HG03095 (cell line): Measurements from ENCODE around the gene SORD.
"Not testable (repeated sequence)": the region's sequence is repeated elsewhere in the genome, so short reads cannot be mapped to it uniquely, and the experiment has no call there.

Source experiments
- ATAC-seq: cut with Tn5 transposase; IDR thresholded peaks from one replicate; pipeline ENCODE4 v1.9.1; 2021; ENCODE audit warnings: moderate library complexity; ENCODE audit not compliant: unreplicated experiment

The SORD gene

GRCh38 chr15:45093622-45094357, 70.8 kb downstream of the SORD start:
- ATAC-seq: no peak

DNA sequence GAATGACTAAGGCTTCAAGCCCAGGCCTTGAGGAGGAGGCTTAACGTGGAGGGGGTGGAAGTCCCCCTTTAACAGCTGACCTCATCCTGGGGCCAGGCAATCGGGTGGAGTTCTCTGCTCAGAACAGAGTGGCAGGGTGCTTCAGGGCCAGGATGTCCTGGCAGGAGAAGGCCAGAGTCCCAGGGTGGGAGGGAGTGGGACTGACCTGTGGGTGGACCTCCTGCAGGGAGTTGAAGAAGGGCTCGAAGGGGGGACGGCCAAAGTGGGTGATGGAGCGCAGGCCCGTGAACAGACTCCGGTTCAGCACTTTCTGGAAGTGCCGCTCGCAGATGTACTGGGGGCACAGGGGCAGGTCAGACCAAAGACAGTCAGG, 71.3 kb downstream of the SORD start:
- no peak for ATAC-seq

- ATAC-seq: no peak
These were observed 72.7 kb downstream of the SORD start for GRCh38 chr15:45095661-45096060.

- no peak for ATAC-seq
These were observed 74.5 kb downstream of the SORD start for GRCh38 chr15:45097466-45097865.

DNA sequence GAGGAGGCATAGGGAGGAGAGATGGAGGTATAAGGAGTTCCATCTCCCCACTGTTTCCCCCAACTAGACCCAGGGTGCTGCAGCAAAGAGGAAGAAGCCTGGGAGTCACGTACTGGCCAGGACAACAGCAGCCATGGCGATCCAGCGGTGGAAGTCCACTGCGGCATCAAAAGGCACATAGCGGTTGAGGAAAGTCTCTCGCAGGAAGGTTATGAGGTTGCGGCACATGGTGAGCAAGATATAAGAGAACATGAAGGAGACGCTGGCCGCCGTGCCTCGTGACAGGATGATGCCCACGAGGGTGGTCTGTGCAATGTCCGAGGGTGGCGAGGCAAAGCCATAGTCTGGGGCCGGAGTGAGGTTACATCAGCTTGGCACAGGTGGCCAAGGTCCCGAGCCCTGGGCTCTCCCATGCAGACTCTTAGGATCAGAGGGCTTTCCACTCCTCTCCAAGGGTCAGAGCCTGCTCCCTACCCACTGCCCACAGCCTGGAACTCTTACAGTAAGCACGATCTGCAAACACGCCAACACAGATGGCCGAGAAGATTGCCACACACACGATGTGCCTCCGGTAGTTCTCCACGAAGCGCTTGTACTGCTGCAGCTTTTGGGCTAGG, 76.7 kb downstream of the SORD start:
- no peak for ATAC-seq

DNA sequence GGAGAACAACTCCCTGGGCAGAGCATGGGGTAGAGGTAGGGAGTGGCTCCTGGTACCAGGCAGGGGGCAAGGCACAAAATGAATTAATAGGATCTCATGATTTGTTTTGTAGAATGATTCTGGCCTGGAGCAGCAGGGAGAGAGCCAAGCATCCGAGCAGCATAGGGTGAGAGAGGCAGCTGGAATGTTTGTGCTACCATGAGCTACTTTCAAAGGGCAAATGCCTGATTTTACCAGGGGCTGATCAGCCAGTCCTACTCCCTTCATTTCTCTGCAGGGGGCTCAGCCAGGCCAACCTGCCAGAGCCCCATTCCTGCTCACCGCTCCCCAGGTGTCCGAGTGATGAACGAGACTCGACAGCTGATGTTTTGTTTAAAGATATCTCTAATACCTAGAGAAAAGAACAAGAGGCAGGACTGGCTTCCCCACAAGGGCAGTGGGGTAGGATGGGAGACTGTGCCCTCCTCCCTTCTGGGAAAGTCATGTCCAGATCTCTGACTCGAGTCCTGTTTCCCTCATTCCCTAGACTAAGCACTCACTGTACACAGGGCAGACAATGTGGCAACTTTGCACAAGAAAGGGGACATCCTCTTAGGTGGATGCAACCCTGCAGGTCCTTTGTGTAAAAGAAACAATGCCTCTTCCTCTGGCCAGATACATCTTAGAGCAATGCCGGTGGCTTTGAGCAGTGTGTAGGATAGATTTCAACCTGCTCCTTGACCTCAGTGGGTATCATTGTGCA, 78.1 kb downstream of the SORD start:
- no peak for ATAC-seq

DNA sequence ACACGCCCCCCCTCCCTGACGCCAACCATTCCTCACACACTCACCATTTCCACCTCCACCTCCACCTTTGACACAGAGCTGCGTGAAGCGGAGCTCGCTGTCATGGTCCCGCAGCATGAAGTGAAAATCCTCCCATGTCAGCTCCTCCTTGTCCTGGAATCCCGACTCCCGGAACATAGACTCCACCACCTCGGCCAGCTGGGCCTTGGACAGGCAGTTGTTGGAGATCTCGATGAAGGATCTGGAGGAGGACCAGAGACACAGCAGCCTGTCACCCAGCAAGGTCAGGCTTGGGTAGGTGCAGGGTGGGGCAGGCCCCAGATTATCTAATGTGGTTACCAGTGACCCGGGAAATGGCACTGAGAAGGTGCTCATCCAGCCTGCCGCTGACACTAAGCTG, 78.8 kb downstream of the SORD start:
- ATAC-seq: no peak

GRCh38 chr15:45102226-45102625, 79.2 kb downstream of the SORD start:
- ATAC-seq: no peak

- ATAC-seq: not testable (repeated sequence)
These were observed 81.2 kb downstream of the SORD start for GRCh38 chr15:45104170-45104569.

DNA sequence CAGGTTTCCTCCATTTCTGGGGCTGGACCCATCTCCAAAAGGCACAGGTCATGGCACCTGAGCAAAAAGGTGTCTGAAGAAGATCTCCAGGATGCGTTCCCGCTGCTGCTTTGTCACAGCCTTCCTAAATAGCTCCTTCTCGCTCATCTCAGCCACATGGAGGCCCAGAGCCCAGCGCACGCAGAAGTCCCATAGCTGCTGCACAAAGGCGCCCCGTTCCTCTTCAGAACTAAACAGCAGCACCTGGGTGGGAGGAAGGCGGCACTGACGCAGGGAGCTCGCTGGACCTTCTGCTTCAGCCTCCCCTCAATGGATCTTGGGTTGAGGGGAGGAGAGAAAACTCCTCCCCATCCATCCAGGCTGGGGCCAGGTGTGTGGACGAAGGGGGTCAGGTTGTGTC, 82.6 kb downstream of the SORD start:
- ATAC-seq: no peak

DNA sequence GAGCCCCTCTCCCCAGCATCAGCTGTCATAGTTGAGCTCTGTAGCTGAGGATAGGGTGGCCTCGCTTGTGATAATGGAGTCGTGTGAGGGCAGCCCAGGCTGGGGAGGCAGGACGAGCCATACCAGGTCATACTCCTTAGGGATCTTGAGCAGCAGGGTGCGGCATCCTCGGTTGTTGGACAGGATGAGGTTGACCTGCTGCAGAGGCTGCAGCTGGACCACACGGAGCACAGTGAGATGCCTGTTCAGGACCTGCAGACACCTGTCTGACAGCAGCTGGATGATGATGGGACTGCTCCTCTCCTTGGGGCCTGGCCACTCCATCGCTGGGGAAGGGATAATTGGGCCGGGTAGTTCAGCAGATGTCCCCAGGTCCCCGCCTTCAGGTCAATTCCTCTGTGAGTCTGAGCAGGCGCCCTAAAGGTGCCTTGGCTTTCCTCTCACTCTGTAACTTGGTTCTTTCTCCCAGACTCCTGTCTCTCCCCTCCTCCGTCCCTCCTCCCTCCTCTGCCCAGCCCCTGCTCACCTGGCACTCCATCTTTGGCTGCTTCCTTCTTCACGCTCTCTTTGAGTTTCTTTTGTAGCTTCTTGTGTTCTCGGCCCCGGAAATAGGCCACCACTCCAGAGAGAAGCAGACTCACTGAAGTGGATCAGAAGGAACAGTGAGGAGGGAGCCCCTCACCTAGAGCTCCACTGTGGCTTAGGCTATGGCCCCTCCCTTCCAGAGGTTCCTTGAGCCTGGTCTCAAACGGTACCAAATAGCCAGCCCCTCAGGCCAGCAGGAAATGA, 83.2 kb downstream of the SORD start:
- no peak for ATAC-seq

GRCh38 chr15:45107941-45108630, 85.1 kb downstream of the SORD start:
- ATAC-seq: no peak

DNA sequence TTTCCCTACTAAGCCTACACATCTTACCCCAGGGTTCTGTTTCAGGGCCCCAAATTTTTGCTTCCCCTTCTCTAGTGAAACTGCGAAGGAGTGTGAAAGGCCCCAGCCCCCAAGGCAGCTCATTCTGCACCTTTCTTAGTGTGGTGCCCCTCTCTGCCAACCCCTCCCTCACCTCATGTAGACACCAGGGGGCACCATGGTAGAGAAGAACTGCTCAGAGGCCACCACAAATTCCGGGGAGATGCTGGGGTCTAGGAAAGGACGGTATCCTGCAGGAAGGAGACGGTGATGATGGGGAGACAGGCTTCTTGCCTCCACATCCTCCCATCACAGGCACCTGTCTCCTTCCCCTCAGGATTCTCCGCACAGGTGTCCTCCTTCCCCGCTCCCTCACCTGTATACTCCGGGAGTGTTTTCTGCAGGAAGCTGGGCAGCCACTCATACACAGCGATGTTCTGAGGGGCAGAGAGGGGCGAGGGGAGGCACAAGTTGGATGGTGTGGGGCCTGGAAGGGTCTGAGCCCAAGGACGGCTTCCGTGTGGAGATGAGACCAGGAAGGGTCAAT, 87.3 kb downstream of the SORD start:
- ATAC-seq: no peak

- no peak for ATAC-seq
These were observed 88.6 kb downstream of the SORD start for GRCh38 chr15:45111390-45112142.

DNA sequence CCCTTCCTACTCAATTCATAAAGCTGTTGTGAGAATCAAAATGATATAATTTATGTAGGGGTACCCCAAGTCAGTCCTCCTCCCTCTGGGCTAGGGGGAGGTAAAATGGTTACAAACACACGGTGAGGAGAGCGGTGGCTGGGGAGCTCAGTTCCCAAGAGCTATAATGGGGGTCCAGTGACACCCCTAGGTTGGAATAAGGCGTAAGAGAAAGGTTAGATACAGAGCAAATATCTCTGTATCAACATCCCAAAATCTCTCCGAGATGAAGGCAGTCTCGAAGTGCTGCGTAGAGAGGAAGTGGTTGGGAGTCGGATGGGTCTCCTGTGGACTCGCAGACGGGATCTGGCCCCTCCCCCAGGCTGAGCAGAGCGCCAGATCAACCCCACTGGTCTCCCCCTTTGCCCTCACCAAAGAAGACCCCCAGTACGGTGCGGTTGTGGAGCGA, 89.2 kb downstream of the SORD start:
- ATAC-seq: no peak

DNA sequence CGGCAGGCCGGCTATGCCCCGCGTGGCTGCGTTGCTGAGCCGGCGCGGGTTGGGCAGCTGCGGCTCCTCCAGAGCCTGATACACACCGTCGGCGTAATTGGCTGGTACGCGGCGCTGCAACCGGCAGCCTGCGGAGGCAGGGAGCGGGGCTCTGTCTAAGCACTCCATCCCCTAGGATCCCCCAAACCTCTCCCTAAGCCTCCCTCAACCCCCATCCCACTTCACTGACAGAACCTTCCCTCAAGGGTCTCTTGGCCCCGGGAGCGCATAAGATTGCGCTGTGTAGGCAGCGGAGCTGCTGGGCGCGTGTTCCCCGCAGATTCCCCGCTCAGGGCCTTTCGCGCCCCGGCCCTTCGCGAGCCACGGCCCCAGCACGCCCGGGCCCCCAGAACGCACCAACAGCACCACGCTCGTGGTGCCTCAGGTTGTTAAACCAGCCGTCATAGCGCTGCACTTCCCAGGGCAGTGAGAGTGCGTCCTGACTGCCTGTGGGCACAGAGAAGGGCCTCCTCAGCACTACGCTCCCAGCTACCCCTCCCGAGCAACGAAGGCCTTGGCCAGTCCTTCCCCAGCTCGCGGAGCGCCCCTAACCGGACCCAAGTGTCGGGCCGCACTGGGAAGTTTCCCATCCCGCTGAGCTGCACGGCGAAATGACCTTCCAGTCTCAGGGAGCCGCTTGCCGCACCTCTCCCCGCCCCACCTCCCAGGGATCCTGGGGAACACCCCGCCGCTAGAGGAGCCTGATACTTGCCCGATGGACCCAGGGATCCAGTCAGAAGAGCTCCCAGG, 89.8 kb downstream of the SORD start:
- ATAC-seq: no peak

DNA sequence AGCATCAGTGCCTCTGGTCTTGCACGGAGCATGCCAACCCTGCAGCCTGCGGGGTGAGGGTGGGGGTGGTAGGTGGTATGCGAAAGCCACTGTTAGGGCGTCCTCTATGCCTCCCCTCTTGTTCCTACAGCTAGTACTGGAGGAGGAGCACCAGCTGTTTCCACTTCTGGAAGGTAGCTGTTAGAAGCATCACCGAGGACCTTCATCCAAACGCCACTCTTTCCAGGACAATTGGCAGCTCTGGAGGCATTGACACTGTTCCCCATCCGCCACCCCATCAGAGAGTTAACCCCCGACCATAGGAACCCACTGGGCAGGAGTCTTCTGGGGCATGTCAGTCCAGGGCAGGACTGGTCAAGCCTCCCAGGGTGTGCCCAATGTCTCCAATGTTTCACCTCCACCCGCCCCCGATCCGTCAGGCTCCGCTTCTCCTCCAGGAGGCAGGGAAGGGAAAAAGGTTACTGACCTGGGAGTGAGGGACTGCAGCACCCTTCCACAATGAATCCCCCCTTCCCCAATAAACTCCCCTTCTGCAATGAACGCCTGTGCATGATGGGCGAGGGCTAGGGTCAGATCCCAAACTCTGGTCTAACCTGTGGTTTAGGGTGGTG, 90.5 kb downstream of the SORD start:
- ATAC-seq: no peak

DNA sequence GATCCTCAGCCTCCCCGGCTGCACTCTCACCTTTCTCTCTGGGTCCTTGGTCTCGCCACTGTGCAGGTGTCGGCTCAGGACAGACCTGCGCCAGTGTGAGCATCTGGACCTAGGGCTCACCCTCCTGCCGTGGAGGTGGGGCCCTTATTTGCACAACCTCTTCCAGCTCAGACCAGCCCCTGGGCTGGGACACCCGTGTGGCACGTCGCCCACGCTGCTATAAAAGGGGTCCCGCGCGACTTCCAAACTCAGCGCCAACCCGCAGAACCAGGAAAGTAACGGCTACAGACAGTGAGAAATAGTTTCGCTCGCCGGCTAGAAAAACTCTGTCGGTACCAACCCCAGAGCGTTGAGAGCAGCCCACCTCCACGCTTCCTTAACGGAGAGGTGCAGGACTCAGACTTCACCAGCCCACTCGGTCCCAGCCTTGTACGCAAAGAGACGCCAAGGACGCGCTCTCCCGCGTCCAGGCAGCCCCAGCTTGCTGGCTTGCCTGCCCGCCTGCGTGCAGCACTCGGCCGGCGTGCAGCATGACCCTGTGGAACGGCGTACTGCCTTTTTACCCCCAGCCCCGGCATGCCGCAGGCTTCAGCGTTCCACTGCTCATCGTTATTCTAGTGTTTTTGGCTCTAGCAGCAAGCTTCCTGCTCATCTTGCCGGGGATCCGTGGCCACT, 91.2 kb downstream of the SORD start, which contains the start of the genes DUOX2 and DUOXA2:
Gene DUOX2 (minus strand): TSS at position 97 of the 675 bp plus-strand sequence. CDS start 761 bp downstream, outside the sequence.
Gene DUOXA2 (plus strand): TSS at position 251 of the 675 bp plus-strand sequence. CDS start 280 bp downstream, at position 531.
- no peak for ATAC-seq
